K562 (cell line): ENCODE measurements around the gene METAP1. TPM values are rescaled to one million over a fixed set of nuclear protein-coding genes. Genes with fewer than 3 reads are reported as not detected.

Source experiments
- ATAC-seq: fragments of 200-7000 bp; cut with Tn5 transposase; 3 replicates; pipeline ENCODE4 v1.9.1; 2020; ENCODE audit warnings: moderate library complexity
- BruUV-seq: library from RNA; stranded (reverse); fragments of 400-500 nt; replicated peaks from 2 replicates; lab custom pipeline; 2021; lab: Mats Ljungman, UMichigan
- CTCF ChIA-PET: fragments of 300-600 bp; formaldehyde crosslinking; extraction: SDS; loops from one replicate; lab custom pipeline; 2021; ENCODE audit warnings: low intra/inter-chr PET ratio; lab: Yijun Ruan, JAX
- POLR2A ChIA-PET: fragments of 300-600, 350-650 bp; sonication (Branson Sonifier 250); formaldehyde crosslinking; extraction: SDS; loops from one replicate; lab custom pipeline; 2021; ENCODE audit warnings: antibody characterized with exemption, inconsistent platforms; lab: Yijun Ruan, JAX
- DNase-seq, 4 experiments: peaks; one replicate each; pipeline versions ENCODE4 v3.0.0 to v3.0.0-alpha.2; 2011 to 2018; ENCODE audit warnings: low spot score in 3 of 4, mixed read lengths in 3 of 4; ENCODE audit errors: extremely low read depth in 1 of 4
- FAIRE-seq: peaks from 2 replicates; lab custom pipeline; 2011; peaks lifted over from hg19 to GRCh38; lab: Jason Lieb, UNC
- H2AFZ ChIP-seq: 2 replicates; pipeline ENCODE4 v1.6.0; 2011; ENCODE audit warnings: low read depth, low read length, control low read depth, inconsistent platforms
- H3K27ac ChIP-seq: fragments of 200-600 bp; 3 replicates; pipeline ENCODE4 v1.8.0; 2011; ENCODE audit warnings: low read depth, mild to moderate bottlenecking, control low read depth, inconsistent platforms, low read length, moderate library complexity, mixed read lengths; ENCODE audit errors: extremely low read depth
- H3K27me3 ChIP-seq, 2 experiments: fragments of 300-600 bp in 1 of 2; 2 replicates in 1 of 2; 3 replicates in 1 of 2; pipeline versions ENCODE4 v1.6.0 to v1.8.0; 2011; ENCODE audit warnings: inconsistent platforms in 2 of 2, low read length in 2 of 2, mild to moderate bottlenecking in 1 of 2, mixed read lengths in 1 of 2, moderate library complexity in 1 of 2; ENCODE audit not compliant: control insufficient read depth in 2 of 2, insufficient read depth in 2 of 2
- H3K36me3 ChIP-seq: fragments of 300-600 bp; 3 replicates; pipeline ENCODE4 v1.8.0; 2011; ENCODE audit warnings: mild to moderate bottlenecking, low read length, inconsistent platforms; ENCODE audit not compliant: control insufficient read depth, insufficient read depth
- H3K4me1 ChIP-seq, 2 experiments: fragments of 200-600 bp in 1 of 2; replicated peaks in 1 of 2; 2 replicates in 1 of 2; 3 replicates in 1 of 2; pipeline versions ENCODE4 v1.5.1 to v1.8.0; 2011; ENCODE audit warnings: inconsistent platforms in 2 of 2, low read length in 2 of 2, mild to moderate bottlenecking in 1 of 2, mixed read lengths in 1 of 2, moderate library complexity in 1 of 2; ENCODE audit not compliant: control insufficient read depth in 2 of 2, insufficient read depth in 2 of 2
- H3K4me2 ChIP-seq: 2 replicates; pipeline ENCODE4 v1.6.1; 2011; ENCODE audit warnings: low read length, control low read depth, inconsistent platforms, mixed read lengths; ENCODE audit not compliant: insufficient read depth
- H3K4me3 ChIP-seq: fragments of 200-600 bp; sonication (generic), shearing (Covaris generic); 2 replicates; pipeline ENCODE4 v1.5.1; 2016; ENCODE audit warnings: control low read depth, inconsistent platforms
- H3K79me2 ChIP-seq: fragments of 200-600 bp; 3 replicates; pipeline ENCODE4 v1.8.0; 2011; ENCODE audit warnings: low read length, inconsistent platforms; ENCODE audit not compliant: control insufficient read depth, insufficient read depth
- H3K9ac ChIP-seq, 2 experiments: 2 replicates each; pipeline versions ENCODE4 v1.6.0 to v1.6.1; 2011; ENCODE audit warnings: low read depth in 2 of 2, low read length in 2 of 2, control low read depth in 1 of 2, inconsistent platforms in 1 of 2, mild to moderate bottlenecking in 1 of 2, mixed read lengths in 1 of 2; ENCODE audit not compliant: insufficient read depth in 1 of 2
- H3K9me1 ChIP-seq: one replicate; pipeline ENCODE4 v1.6.0; 2011; ENCODE audit warnings: inconsistent platforms, mild to moderate bottlenecking, low read length, moderate library complexity; ENCODE audit not compliant: control insufficient read depth, insufficient read depth
- H3K9me3 ChIP-seq: replicated peaks from 2 replicates; pipeline ENCODE4 v1.5.1; 2011; ENCODE audit warnings: low read depth, low read length, inconsistent platforms; ENCODE audit not compliant: control insufficient read depth, insufficient read depth
- H4K20me1 ChIP-seq: replicated peaks from 2 replicates; pipeline ENCODE4 v1.6.1; 2011; ENCODE audit warnings: low read length, inconsistent platforms, mixed read lengths; ENCODE audit not compliant: control insufficient read depth, insufficient read depth
- MEF2D ChIP-seq: conservative IDR thresholded peaks from 2 replicates; pipeline ENCODE4 v1.6.1; 2016; ENCODE audit warnings: low read depth, missing genetic modification characterization, missing compliant biosample characterization
- NRF1 ChIP-seq, 2 experiments: fragments of 450-650 bp; IDR thresholded peaks in 1 of 2; conservative IDR thresholded peaks in 1 of 2; 2 replicates each; pipeline ENCODE4 v1.6.1; 2014; ENCODE audit warnings: mild to moderate bottlenecking in 2 of 2
- PHF20 ChIP-seq: fragments of 450-650 bp; IDR thresholded peaks from 2 replicates; pipeline ENCODE4 v1.6.1; 2018; ENCODE audit not compliant: partially characterized antibody
- WGBS: fragments of 100-300 bp; shearing (Covaris generic); methylation state at CpG from one replicate; pipeline ENCODE4 v1.1.6; 2016; ENCODE audit warnings: low coverage, mixed read lengths; ENCODE audit not compliant: insufficient coverage; ENCODE audit errors: missing lambda C conversion rate; 5-methylcytosine and 5-hydroxymethylcytosine counted together
- in situ Hi-C: fragments of 300-500 bp; cut with MboI; formaldehyde crosslinking; loops from 4 replicates; pipeline ENCODE4 v1.15.0; 2018; ENCODE audit warnings: inconsistent platforms, mixed read lengths
- intact Hi-C: fragments of 100-400 bp; cut with micrococcal nuclease; formaldehyde crosslinking; loops from 2 replicates; pipeline ENCODE4 v1.14.2; 2022
- polyA plus RNA-seq, 8 experiments: library from polyadenylated mRNA; depleted of rRNA in 4 of 8; stranded (reverse) in 5 of 8; unstranded in 3 of 8; fragments of >200 nt; fragmentation: Nextera tagmentation in 2 of 8; fragmentation: Illumina TruSeq in 1 of 8; extraction: Ambion mirVana in 2 of 8; extraction: Trizol in 1 of 8; gene quantifications; 2 replicates each; pipeline versions ENCODE4 v1.2.1 to v1.2.3, GENCODE V29; 2011 to 2014; ENCODE audit warnings: inconsistent platforms in 1 of 8, missing spikeins in 1 of 8
- total RNA-seq, 7 experiments: library from RNA; depleted of rRNA in 6 of 7; stranded (reverse); fragments of >200 nt in 6 of 7; fragmentation: Illumina TruSeq in 2 of 7; extraction: Trizol in 2 of 7; gene quantifications; 2 replicates each; pipeline versions ENCODE4 v1.2.1 to v1.2.3, GENCODE V29; 2011 to 2021; ENCODE audit warnings: low replicate concordance in 1 of 7
- TF ChIP-seq, protein P1 (sequence below): conservative IDR thresholded peaks from 2 replicates; pipeline ENCODE4 v1.6.1; 2011; ENCODE audit warnings: low read depth, mild to moderate bottlenecking, low read length; ENCODE audit not compliant: control insufficient read depth

METAP1 gene
- total and polyA plus RNA-seq, 9 of the 15 experiments (the other 6 are each of a cell fraction or from before 2014, with no cell fraction given) = 31.4 to 77.6 (median 59.5) TPM

- Histone ChIP-seq H3K36me3 (peaks cover 29% of the 10 kb centered on the region), H3K9ac (no peak overlapping the region), H3K27me3 (no peaks in the 10 kb centered on the region), H2AFZ (no peak overlapping the region), H3K9me1 (no peaks in the 10 kb centered on the region), H3K4me3 (no peak overlapping the region), H3K9me3 (peaks cover 15% of the 10 kb centered on the region), H4K20me1 (peaks cover 17% of the 10 kb centered on the region; the same call in 1 of the 2 replicates), H3K4me1 (peaks cover 3 to 50% of the 10 kb centered on the region in 2 experiments; a peak in 4 of 5 replicates), H3K27ac (no peak overlapping the region), H3K79me2 (peaks cover 98% of the 10 kb centered on the region), H3K4me2 (no peak overlapping the region)
- no peak for ATAC-seq
- ChIA-PET CTCF (no interaction called here), POLR2A (interaction anchor here (0.7 to 1.3 kb wide), 3 partner anchors 21 to 30 kb away, joined by 3 read pairs; no protein-coding TSS in a partner anchor)
- FAIRE-seq = no peak
- TF ChIP-seq NRF1 (conservative IDR thresholded peaks at IDR 0.05 in 1 of 2, IDR thresholded peaks at IDR 0.05 in 1 of 2) (no peak), PHF20 (no peak), MEF2D (tag) (no peak)
- TF ChIP-seq, protein P1, sequence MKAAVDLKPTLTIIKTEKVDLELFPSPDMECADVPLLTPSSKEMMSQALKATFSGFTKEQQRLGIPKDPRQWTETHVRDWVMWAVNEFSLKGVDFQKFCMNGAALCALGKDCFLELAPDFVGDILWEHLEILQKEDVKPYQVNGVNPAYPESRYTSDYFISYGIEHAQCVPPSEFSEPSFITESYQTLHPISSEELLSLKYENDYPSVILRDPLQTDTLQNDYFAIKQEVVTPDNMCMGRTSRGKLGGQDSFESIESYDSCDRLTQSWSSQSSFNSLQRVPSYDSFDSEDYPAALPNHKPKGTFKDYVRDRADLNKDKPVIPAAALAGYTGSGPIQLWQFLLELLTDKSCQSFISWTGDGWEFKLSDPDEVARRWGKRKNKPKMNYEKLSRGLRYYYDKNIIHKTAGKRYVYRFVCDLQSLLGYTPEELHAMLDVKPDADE = no peak
- no peak for DNase-seq
- BruUV-seq = no TSS peak
- WGBS = 50% methylated on average over 1 of the region's 1 CpG
- in situ Hi-C loops = no loop called here
- intact Hi-C loops = no loop called here
Observed at GRCh38 chr4:99025506-99025905, 30.0 kb downstream of the METAP1 start.
